ENCODE results near the gene ZNF106. TPM values are rescaled to one million over a fixed set of nuclear protein-coding genes. Genes with fewer than 3 reads are reported as not detected.

Gene ZNF106
- total RNA-seq, 6 experiments from 2014 or later, result 17.5 to 24.5 (median 20.0) TPM

DNA sequence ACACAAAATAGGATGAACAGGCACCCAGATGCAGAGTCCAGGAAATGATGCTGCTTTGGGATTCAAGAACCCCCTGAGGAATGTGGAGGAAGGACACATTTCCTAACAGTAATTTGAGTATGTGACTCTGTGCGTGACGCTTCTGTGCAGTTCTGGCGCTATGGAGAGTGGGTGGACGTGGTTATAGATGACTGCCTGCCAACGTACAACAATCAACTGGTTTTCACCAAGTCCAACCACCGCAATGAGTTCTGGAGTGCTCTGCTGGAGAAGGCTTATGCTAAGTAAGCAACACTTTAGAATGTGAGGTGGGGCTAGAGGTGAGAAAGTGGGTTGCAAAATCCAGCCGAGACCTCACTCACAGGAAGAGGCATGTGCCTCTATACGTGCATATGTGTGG lies 103.3 kb downstream of the ZNF106 start:
- Histone ChIP-seq H3K27me3 (no peaks in the 10 kb centered on the region), H3K36me3 (no peaks in the 10 kb centered on the region), H3K9me3 (no peaks in the 10 kb centered on the region), H3K4me3 (no peak overlapping the region), H3K27ac (no peak overlapping the region), H3K4me1 (no peaks in the 10 kb centered on the region)
- TF ChIP-seq POLR2A (IDR thresholded peaks at IDR 0.05), result no peak
- TF ChIP-seq, protein P1, sequence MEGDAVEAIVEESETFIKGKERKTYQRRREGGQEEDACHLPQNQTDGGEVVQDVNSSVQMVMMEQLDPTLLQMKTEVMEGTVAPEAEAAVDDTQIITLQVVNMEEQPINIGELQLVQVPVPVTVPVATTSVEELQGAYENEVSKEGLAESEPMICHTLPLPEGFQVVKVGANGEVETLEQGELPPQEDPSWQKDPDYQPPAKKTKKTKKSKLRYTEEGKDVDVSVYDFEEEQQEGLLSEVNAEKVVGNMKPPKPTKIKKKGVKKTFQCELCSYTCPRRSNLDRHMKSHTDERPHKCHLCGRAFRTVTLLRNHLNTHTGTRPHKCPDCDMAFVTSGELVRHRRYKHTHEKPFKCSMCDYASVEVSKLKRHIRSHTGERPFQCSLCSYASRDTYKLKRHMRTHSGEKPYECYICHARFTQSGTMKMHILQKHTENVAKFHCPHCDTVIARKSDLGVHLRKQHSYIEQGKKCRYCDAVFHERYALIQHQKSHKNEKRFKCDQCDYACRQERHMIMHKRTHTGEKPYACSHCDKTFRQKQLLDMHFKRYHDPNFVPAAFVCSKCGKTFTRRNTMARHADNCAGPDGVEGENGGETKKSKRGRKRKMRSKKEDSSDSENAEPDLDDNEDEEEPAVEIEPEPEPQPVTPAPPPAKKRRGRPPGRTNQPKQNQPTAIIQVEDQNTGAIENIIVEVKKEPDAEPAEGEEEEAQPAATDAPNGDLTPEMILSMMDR (IDR thresholded peaks at IDR 0.05), result no peak
- peak in 1 of 3 donors; percentile 21 for DNase-seq
- no peak for ATAC-seq
- WGBS (ENCODE audit: insufficient coverage, low coverage, low lambda C conversion rate, missing lambda C conversion rate), result 74% methylated on average over 5 of the region's 8 CpGs
- intact Hi-C loops (cut with DNase I), result no loop called here

DNA sequence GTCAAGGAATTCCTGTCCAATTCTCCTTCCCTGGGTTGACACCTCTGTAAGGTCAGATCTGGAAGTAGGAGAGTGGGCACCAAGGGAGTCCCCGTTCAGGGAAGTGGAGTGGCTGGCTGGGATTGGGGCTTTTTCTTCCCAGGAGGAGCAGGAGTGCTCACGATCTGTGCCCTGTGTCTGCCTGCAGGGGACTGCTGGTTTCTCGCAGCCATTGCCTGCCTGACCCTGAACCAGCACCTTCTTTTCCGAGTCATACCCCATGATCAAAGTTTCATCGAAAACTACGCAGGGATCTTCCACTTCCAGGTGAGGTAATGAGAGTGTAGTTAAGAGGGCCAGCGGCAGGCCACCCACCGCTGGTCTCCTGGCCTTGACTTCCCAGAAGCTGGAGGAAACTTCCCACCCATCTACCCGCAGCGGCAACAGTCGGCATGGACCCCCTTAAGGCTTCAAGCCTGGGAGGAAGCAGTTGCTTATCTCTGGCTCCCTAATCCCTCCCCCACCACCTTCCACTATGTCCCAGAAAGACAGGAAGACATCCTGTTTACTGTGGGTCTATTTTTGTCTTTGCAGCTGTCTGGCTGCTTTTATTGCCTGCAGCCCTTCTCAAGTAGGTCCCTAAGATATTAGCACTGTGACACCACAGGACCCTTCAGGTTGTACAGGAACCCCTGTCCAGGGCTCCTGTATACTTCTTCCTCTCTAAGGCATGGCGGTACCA lies 104.8 kb downstream of the ZNF106 start:
- H3K27me3 ChIP-seq, result no peaks in the 10 kb centered on the region
- DNase-seq (no peak), ATAC-seq (peak; percentile 55 to 79 (median 68))
- 56% methylated on average over 3 of the region's 12 CpGs for WGBS (ENCODE audit: insufficient coverage, low coverage, low lambda C conversion rate, missing lambda C conversion rate)
- no peaks in the 10 kb centered on the region for H3K9me3 ChIP-seq
- no peak overlapping the region for H3K4me3 ChIP-seq
- H3K4me1 ChIP-seq, result no peaks in the 10 kb centered on the region
- no peak for TF ChIP-seq POLR2A (IDR thresholded peaks at IDR 0.05)
- TF ChIP-seq, protein P1 (IDR thresholded peaks at IDR 0.05), result no peak
- intact Hi-C loops (cut with DNase I), result no loop called here
- H3K36me3 ChIP-seq, result no peaks in the 10 kb centered on the region
- H3K27ac ChIP-seq, result no peak overlapping the region

DNA sequence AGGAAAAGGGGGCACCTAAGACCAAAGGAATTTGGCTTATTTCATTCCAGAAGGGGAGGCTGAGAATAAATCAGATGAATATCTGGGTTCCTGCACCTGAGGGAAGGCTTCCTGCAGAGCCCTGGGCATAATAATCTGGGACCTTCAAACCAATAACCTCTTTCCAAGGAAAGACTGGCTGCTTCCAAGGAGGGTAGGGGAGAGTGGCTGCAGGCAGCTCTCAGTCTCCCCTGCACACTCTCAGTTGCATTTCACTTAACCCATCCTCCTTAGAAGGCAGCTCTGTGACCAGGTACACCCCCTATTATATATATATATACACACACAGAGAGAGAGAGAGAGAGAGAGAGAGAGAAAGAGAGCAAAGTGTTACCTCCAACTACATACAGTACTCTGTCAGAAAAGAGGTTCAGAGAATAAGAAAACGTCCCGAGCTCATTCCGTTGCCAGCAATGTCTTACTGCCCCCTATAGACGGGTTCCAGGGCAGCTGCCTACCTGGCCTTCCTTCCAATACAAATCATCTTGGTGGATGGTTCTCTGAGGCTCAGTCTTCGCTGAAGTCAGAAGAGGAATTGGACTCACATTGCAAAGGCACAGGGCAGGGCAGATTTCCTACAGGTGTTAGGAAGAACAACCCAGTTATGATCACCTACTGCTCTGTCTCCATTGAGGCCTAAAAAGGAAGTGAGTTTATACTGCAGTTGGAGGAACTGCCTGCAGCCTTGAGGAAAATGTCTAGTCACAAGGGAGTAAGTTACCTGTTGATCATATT lies 105.5 kb downstream of the ZNF106 start:
- H3K4me3 ChIP-seq, result no peak overlapping the region

DNA sequence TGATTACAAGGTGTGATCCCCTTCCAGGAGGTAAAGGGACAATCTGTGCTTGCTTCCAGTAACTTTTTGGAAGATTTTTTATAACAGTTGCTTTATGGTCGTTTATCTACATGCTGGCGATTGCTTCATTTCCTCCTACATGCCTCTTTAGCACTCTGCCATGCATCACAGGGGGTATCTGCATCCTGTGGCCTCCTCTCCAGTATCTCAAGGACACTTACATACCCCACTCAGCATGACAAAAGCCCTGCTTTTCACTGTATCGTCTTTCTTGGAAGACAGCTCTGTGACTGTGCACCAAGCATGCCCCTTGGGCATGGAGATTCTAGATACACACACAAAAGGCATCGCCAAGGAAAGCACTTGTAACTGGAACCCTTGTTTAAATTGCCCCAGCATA lies 106.3 kb downstream of the ZNF106 start:
- Histone ChIP-seq H3K9me3 (no peaks in the 10 kb centered on the region), H3K27me3 (no peaks in the 10 kb centered on the region), H3K4me1 (no peaks in the 10 kb centered on the region), H3K27ac (no peak overlapping the region), H3K4me3 (no peak overlapping the region), H3K36me3 (no peaks in the 10 kb centered on the region)
- 56% methylated on average over 2 of the region's 4 CpGs for WGBS (ENCODE audit: insufficient coverage, low coverage, low lambda C conversion rate, missing lambda C conversion rate)
- DNase-seq, result peak in 1 of 3 donors; percentile 16
- TF ChIP-seq, protein P1 (IDR thresholded peaks at IDR 0.05), result no peak
- no peak for ATAC-seq
- intact Hi-C loops (cut with DNase I), result no loop called here

More for the DNA sequence above, 105.5 kb downstream of the ZNF106 start:
- Histone ChIP-seq H3K27me3 (no peaks in the 10 kb centered on the region), H3K36me3 (no peaks in the 10 kb centered on the region), H3K27ac (no peak overlapping the region), H3K4me1 (no peaks in the 10 kb centered on the region), H3K9me3 (no peaks in the 10 kb centered on the region)
- 42% methylated on average over 5 of the region's 5 CpGs for WGBS (ENCODE audit: insufficient coverage, low coverage, low lambda C conversion rate, missing lambda C conversion rate)
- ATAC-seq, result peak; percentile 50 to 81 (median 55)
- DNase-seq, result no peak
- TF ChIP-seq, protein P1 (IDR thresholded peaks at IDR 0.05), result peak; percentile 31 to 54 (median 36)
- TF ChIP-seq POLR2A (IDR thresholded peaks at IDR 0.05), result no peak
- intact Hi-C loops (cut with DNase I), result no loop called here

Data from right lobe of liver (tissue), 6 donors.